D721Med (cell line): ENCODE measurements around the gene MARF1.
"Not testable (repeated sequence)": the region's sequence is repeated elsewhere in the genome, so short reads cannot be mapped to it uniquely, and the experiment has no call there.

Experiments used
- DNase-seq: peaks from one replicate; pipeline ENCODE4 v3.0.0; 2011; ENCODE audit warnings: low spot score; ENCODE audit not compliant: insufficient read length
- FAIRE-seq: peaks from 2 replicates; lab custom pipeline; 2011; peaks lifted over from hg19 to GRCh38; lab: Jason Lieb, UNC
- TF ChIP-seq, protein P1 (sequence below): IDR thresholded peaks from 2 replicates; pipeline ENCODE4 v1.5.1; 2012; ENCODE audit warnings: mild to moderate bottlenecking, control low read depth; ENCODE audit not compliant: insufficient read depth; ENCODE audit errors: missing control alignments

MARF1 gene

GRCh38 chr16:15647294-15648014 lies 4.5 kb upstream of the MARF1 start:
- DNase-seq (no peak), FAIRE-seq (no peak)
- TF ChIP-seq, protein P1, sequence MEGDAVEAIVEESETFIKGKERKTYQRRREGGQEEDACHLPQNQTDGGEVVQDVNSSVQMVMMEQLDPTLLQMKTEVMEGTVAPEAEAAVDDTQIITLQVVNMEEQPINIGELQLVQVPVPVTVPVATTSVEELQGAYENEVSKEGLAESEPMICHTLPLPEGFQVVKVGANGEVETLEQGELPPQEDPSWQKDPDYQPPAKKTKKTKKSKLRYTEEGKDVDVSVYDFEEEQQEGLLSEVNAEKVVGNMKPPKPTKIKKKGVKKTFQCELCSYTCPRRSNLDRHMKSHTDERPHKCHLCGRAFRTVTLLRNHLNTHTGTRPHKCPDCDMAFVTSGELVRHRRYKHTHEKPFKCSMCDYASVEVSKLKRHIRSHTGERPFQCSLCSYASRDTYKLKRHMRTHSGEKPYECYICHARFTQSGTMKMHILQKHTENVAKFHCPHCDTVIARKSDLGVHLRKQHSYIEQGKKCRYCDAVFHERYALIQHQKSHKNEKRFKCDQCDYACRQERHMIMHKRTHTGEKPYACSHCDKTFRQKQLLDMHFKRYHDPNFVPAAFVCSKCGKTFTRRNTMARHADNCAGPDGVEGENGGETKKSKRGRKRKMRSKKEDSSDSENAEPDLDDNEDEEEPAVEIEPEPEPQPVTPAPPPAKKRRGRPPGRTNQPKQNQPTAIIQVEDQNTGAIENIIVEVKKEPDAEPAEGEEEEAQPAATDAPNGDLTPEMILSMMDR, result no peak

DNA sequence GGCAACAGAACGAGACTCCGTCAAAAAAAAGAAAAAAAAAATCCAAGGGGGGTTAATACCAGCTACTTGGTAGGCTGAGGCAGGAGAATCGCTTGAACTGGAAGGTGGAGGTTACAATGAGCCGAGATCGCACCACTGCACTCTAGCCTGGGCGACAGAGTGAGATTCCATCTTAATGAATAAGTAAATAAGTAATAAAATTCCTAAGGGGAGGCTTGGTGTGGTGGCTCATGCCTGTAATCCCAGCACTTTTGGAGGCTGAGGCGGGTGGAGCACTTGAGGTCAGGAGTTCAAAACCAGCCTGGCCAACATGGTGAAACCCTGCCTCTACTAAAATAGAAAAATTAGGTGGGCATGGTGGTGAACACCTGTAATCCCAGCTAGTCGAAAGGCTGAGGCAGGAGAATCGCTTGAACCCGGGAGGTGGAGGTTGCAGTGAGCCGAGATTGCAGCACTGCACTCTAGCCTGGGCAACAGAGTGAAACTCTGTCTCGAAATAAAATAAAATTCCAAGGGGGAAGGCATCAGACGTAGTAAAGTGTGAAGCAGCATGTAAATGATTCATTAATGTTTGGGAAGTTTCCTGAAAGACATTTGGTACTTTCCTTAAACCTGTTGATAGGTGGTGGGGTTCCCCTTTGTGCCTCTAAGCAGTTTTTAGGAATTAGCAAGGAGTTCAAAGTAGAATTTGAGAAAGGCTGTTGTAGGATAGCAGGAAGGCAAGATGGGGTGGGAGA lies 3.8 kb upstream of the MARF1 start:
- not testable (repeated sequence) for DNase-seq, FAIRE-seq

- FAIRE-seq, result not testable (repeated sequence)
Measured at GRCh38 chr16:15644962-15645465, 2.1 kb upstream of the MARF1 start.

DNA sequence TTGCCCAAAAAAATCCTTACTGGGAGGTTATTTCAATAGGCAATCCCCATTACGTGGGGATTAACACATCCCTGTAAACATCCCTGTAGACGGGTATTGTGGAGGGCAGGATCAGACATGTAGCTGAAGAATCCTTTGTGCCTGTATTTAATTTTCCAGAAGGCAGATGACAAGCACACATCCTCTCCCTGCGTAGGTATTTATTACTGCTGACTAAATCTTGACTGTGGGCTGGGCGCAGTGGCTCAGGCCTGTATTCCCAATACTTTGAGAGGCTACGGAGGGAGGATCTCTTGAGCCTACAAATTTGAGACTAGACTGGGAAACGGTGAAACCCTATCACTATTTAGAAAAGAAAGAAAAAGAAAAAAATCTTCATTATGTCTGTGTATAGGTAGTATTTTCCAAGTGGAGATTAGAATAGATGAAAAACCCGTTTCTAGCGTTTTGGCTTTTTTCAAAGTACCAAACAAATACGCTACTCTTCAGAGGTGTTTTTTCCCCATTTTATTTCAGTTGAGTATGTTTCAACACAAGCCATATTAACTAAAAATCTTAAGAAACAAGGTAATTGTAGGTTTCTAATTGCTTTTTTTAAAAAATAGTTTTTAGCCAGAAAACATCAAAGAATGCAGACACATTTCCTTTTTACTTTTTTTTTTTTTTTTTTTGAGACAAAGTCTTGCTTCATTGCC lies 1.5 kb upstream of the MARF1 start:
- DNase-seq (no peak), FAIRE-seq (no peak)
- TF ChIP-seq, protein P1, result no peak

More at GRCh38 chr16:15644962-15645465, 2.1 kb upstream of the MARF1 start:
- not testable (repeated sequence) for DNase-seq

- no peak for DNase-seq
- TF ChIP-seq, protein P1, result no peak
Measured at GRCh38 chr16:15643946-15644250, 944 bp upstream of the MARF1 start.

DNA sequence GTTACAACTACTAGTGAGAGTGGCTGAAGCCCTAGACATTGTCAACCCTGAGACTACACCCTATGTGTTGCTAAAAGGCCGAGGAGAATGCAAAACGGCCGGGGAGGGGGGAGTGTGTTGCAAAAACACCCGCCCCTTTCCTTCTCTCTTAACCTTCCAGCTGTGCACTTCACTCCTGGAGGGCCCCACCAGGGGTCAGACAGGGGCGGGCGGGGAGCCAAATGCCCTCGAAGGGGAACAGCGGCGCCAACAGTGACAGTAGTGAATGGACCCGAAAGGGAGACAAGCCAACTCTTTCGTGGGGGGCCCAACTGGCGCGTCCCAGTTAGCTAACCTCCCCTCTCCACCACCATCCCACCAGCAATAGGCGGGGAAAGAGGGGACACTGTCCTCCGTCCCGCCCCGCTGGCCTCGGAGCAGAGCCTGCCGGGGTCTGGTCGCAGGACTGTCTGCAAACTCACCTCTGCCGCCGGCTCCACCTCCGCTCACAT lies 352 bp downstream of the MARF1 start:
- TF ChIP-seq, protein P1, result no peak
- DNase-seq, result no peak
- no peak for FAIRE-seq

More at GRCh38 chr16:15643946-15644250, 944 bp upstream of the MARF1 start:
- no peak for FAIRE-seq

- FAIRE-seq, result no peak
- no peak for DNase-seq
- TF ChIP-seq, protein P1, result no peak
Measured at GRCh38 chr16:15641753-15642556, 999 bp downstream of the MARF1 start.
